ENCODE data around the gene COL20A1.

COL20A1 gene

GRCh38 chr20:63321148-63321831 is 28.3 kb downstream of the COL20A1 start:
- Histone ChIP-seq H3K4me3 (ENCODE audit: severe bottlenecking) (no peak overlapping the region), H3K27ac (ENCODE audit: poor library complexity, severe bottlenecking) (no peak overlapping the region), H3K4me1 (ENCODE audit: insufficient read depth, poor library complexity, severe bottlenecking) (no peaks in the 10 kb centered on the region), H3K27me3 (ENCODE audit: insufficient read depth, poor library complexity, severe bottlenecking) (peaks cover 42% of the 10 kb centered on the region), H3K9me3 (ENCODE audit: severe bottlenecking) (no peaks in the 10 kb centered on the region), H3K36me3 (ENCODE audit: low read depth) (no peaks in the 10 kb centered on the region)
- DNase-seq (ENCODE audit: low spot score) (peak; percentile 85), ATAC-seq (ENCODE audit: low read depth) (peak; percentile 30; the same call in 1 of the 3 replicates)
- TF ChIP-seq CTCF (IDR thresholded peaks at IDR 0.05; ENCODE audit: poor library complexity, severe bottlenecking), result no peak

- Histone ChIP-seq H3K36me3 (ENCODE audit: low read depth) (no peaks in the 10 kb centered on the region), H3K4me3 (ENCODE audit: severe bottlenecking) (no peak overlapping the region), H3K4me1 (ENCODE audit: insufficient read depth, poor library complexity, severe bottlenecking) (no peaks in the 10 kb centered on the region), H3K27me3 (ENCODE audit: insufficient read depth, poor library complexity, severe bottlenecking) (peaks cover 42% of the 10 kb centered on the region), H3K27ac (ENCODE audit: poor library complexity, severe bottlenecking) (no peak overlapping the region), H3K9me3 (ENCODE audit: severe bottlenecking) (no peaks in the 10 kb centered on the region)
- DNase-seq (ENCODE audit: low spot score) (peak; percentile 79), ATAC-seq (ENCODE audit: low read depth) (no peak)
- no peak for TF ChIP-seq CTCF (IDR thresholded peaks at IDR 0.05; ENCODE audit: poor library complexity, severe bottlenecking)
Measured at GRCh38 chr20:63322146-63322932, 29.4 kb downstream of the COL20A1 start.

GRCh38 chr20:63322933-63323273 is 29.9 kb downstream of the COL20A1 start:
- Histone ChIP-seq H3K27me3 (ENCODE audit: insufficient read depth, poor library complexity, severe bottlenecking) (peaks cover 42% of the 10 kb centered on the region), H3K27ac (ENCODE audit: poor library complexity, severe bottlenecking) (no peak overlapping the region), H3K4me3 (ENCODE audit: severe bottlenecking) (no peak overlapping the region), H3K36me3 (ENCODE audit: low read depth) (no peaks in the 10 kb centered on the region), H3K4me1 (ENCODE audit: insufficient read depth, poor library complexity, severe bottlenecking) (no peaks in the 10 kb centered on the region), H3K9me3 (ENCODE audit: severe bottlenecking) (no peaks in the 10 kb centered on the region)
- no peak for TF ChIP-seq CTCF (IDR thresholded peaks at IDR 0.05; ENCODE audit: poor library complexity, severe bottlenecking)
- no peak for ATAC-seq (ENCODE audit: low read depth)
- peak; percentile 73 for DNase-seq (ENCODE audit: low spot score)

GRCh38 chr20:63323357-63323981 is 30.5 kb downstream of the COL20A1 start:
- Histone ChIP-seq H3K27me3 (ENCODE audit: insufficient read depth, poor library complexity, severe bottlenecking) (peaks cover 42% of the 10 kb centered on the region), H3K9me3 (ENCODE audit: severe bottlenecking) (no peaks in the 10 kb centered on the region), H3K36me3 (ENCODE audit: low read depth) (no peaks in the 10 kb centered on the region), H3K4me1 (ENCODE audit: insufficient read depth, poor library complexity, severe bottlenecking) (no peaks in the 10 kb centered on the region), H3K4me3 (ENCODE audit: severe bottlenecking) (no peak overlapping the region), H3K27ac (ENCODE audit: poor library complexity, severe bottlenecking) (no peak overlapping the region)
- DNase-seq (ENCODE audit: low spot score), result peak; percentile 51
- ATAC-seq (ENCODE audit: low read depth), result no peak
- no peak for TF ChIP-seq CTCF (IDR thresholded peaks at IDR 0.05; ENCODE audit: poor library complexity, severe bottlenecking)
